Neural cell (in vitro differentiated cells): ENCODE measurements around the gene IRF9. TPM values are rescaled to one million over a fixed set of nuclear protein-coding genes. Genes with fewer than 3 reads are reported as not detected.

Source experiments
- H2AFZ ChIP-seq: fragments of 200-600, 300-800 bp; sonication (generic), shearing (Covaris generic); 2 replicates; pipeline ENCODE4 v1.6.0; 2014; ENCODE audit warnings: low read depth, mild to moderate bottlenecking, antibody characterized with exemption, low read length, moderate library complexity
- H3F3A ChIP-seq: fragments of 200-600 bp; shearing (Covaris generic); 2 replicates; pipeline ENCODE4 v1.6.1; 2016; ENCODE audit warnings: mild to moderate bottlenecking, moderate library complexity, mixed read lengths, antibody characterized with exemption, low read length; ENCODE audit not compliant: insufficient read depth, poor library complexity, severe bottlenecking
- H3K27ac ChIP-seq: fragments of 200-600, 300-800 bp; sonication (generic), shearing (Covaris generic); 2 replicates; pipeline ENCODE4 v1.5.1; 2014; ENCODE audit warnings: mild to moderate bottlenecking, low read length, moderate library complexity
- H3K27me3 ChIP-seq: fragments of 300-800, 200-600 bp; sonication (generic), shearing (Covaris generic); 2 replicates; pipeline ENCODE4 v1.6.0; 2014; ENCODE audit warnings: mild to moderate bottlenecking, low read depth, low read length, moderate library complexity; ENCODE audit not compliant: insufficient read depth
- H3K36me3 ChIP-seq: fragments of 300-800, 200-600 bp; sonication (generic), shearing (Covaris generic); 2 replicates; pipeline ENCODE4 v1.5.1; 2014; ENCODE audit warnings: mild to moderate bottlenecking, antibody characterized with exemption, low read length, moderate library complexity; ENCODE audit not compliant: insufficient read depth
- H3K4me2 ChIP-seq: fragments of 300-800, 200-600 bp; sonication (generic), shearing (Covaris generic); 2 replicates; pipeline ENCODE4 v1.6.0; 2014; ENCODE audit warnings: mild to moderate bottlenecking, low read length
- H3K4me3 ChIP-seq: fragments of 300-800, 200-600 bp; sonication (generic), shearing (Covaris generic); 2 replicates; pipeline ENCODE4 v1.5.1; 2014; ENCODE audit warnings: mild to moderate bottlenecking, low read length, moderate library complexity
- H3K79me2 ChIP-seq: fragments of 200-600 bp; shearing (Covaris generic); replicated peaks from 2 replicates; pipeline ENCODE4 v1.6.0; 2014; ENCODE audit warnings: mild to moderate bottlenecking, low read length, moderate library complexity; ENCODE audit not compliant: insufficient read depth
- H3K9ac ChIP-seq: fragments of 300-800, 200-600 bp; sonication (generic), shearing (Covaris generic); 2 replicates; pipeline ENCODE4 v1.6.1; 2016; ENCODE audit warnings: mild to moderate bottlenecking, low read length, mixed read lengths
- H3K9me2 ChIP-seq: fragments of 200-600 bp; shearing (Covaris generic); 2 replicates; pipeline ENCODE4 v1.6.1; 2016; ENCODE audit warnings: mild to moderate bottlenecking, low read length, mixed read lengths; ENCODE audit not compliant: insufficient read depth
- H3K9me3 ChIP-seq: fragments of 200-600, 300-800 bp; sonication (generic), shearing (Covaris generic); 2 replicates; pipeline ENCODE4 v1.6.1; 2016; ENCODE audit warnings: mild to moderate bottlenecking, mixed run types, low read length, moderate library complexity, mixed read lengths
- H4K20me1 ChIP-seq: fragments of 200-600 bp; shearing (Covaris generic); 2 replicates; pipeline ENCODE4 v1.6.1; 2016; ENCODE audit warnings: mild to moderate bottlenecking, mixed run types; ENCODE audit not compliant: insufficient read depth
- EP300 ChIP-seq: fragments of 450-650 bp; conservative IDR thresholded peaks from 2 replicates; pipeline ENCODE4 v1.6.1; 2014; ENCODE audit warnings: antibody characterized with exemption, mild to moderate bottlenecking, moderate library complexity; ENCODE audit not compliant: poor library complexity, severe bottlenecking
- EZH2 ChIP-seq: fragments of 200-600, 300-800 bp; shearing (Covaris generic), sonication (generic); IDR thresholded peaks from 2 replicates; pipeline ENCODE4 v1.6.1; 2014; ENCODE audit warnings: antibody characterized with exemption, low read length, borderline replicate concordance, mild to moderate bottlenecking; ENCODE audit not compliant: insufficient read depth, poor library complexity, severe bottlenecking
- MXI1 ChIP-seq: fragments of 450-650 bp; conservative IDR thresholded peaks from 2 replicates; pipeline ENCODE4 v1.6.1; 2014; ENCODE audit warnings: antibody characterized with exemption, mild to moderate bottlenecking; ENCODE audit not compliant: poor library complexity, severe bottlenecking
- POLR2AphosphoS5 ChIP-seq: IDR thresholded peaks from 2 replicates; pipeline ENCODE4 v1.6.1; 2012
- RAD21 ChIP-seq: fragments of 450-650 bp; conservative IDR thresholded peaks from 2 replicates; pipeline ENCODE4 v1.6.1; 2014; ENCODE audit warnings: antibody characterized with exemption, mild to moderate bottlenecking, moderate library complexity
- REST ChIP-seq: IDR thresholded peaks from 2 replicates; pipeline ENCODE4 v1.6.1; 2012; ENCODE audit warnings: borderline replicate concordance
- SMC3 ChIP-seq: fragments of 450-650 bp; conservative IDR thresholded peaks from 2 replicates; pipeline ENCODE4 v1.6.1; 2014; ENCODE audit warnings: antibody characterized with exemption, mild to moderate bottlenecking, moderate library complexity; ENCODE audit not compliant: poor library complexity
- TAF1 ChIP-seq: IDR thresholded peaks from 2 replicates; pipeline ENCODE4 v1.6.1; 2012; ENCODE audit warnings: low read depth
- polyA plus RNA-seq: library from polyadenylated mRNA; depleted of rRNA; stranded (reverse); fragments of >200 nt; gene quantifications from 2 replicates; pipeline ENCODE4 v1.2.3, GENCODE V29; 2014
- TF ChIP-seq, protein P1 (sequence below): fragments of 450-650 bp; IDR thresholded peaks from 2 replicates; pipeline ENCODE4 v1.5.1; 2014; ENCODE audit warnings: antibody characterized with exemption, mild to moderate bottlenecking, moderate library complexity; ENCODE audit not compliant: poor library complexity, severe bottlenecking

The IRF9 gene
- polyA plus RNA-seq, 1 donor from 2014 or later, result 19.6 TPM

GRCh38 chr14:24211311-24211710 is 50.2 kb downstream of the IRF9 start:
- no peaks in the 10 kb centered on the region for H3K27me3 ChIP-seq
- H2AFZ ChIP-seq, result no peak overlapping the region
- TF ChIP-seq, protein P1, sequence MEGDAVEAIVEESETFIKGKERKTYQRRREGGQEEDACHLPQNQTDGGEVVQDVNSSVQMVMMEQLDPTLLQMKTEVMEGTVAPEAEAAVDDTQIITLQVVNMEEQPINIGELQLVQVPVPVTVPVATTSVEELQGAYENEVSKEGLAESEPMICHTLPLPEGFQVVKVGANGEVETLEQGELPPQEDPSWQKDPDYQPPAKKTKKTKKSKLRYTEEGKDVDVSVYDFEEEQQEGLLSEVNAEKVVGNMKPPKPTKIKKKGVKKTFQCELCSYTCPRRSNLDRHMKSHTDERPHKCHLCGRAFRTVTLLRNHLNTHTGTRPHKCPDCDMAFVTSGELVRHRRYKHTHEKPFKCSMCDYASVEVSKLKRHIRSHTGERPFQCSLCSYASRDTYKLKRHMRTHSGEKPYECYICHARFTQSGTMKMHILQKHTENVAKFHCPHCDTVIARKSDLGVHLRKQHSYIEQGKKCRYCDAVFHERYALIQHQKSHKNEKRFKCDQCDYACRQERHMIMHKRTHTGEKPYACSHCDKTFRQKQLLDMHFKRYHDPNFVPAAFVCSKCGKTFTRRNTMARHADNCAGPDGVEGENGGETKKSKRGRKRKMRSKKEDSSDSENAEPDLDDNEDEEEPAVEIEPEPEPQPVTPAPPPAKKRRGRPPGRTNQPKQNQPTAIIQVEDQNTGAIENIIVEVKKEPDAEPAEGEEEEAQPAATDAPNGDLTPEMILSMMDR, result no peak
- TF ChIP-seq REST, result no peak
- no peak for TF ChIP-seq EZH2
- TF ChIP-seq RAD21, result no peak
- no peak for TF ChIP-seq EP300
- no peak for TF ChIP-seq TAF1
- TF ChIP-seq MXI1, result no peak
- TF ChIP-seq SMC3, result no peak
- no peak for TF ChIP-seq POLR2AphosphoS5
- H3K4me3 ChIP-seq, result no peak overlapping the region
- H3K27ac ChIP-seq, result no peak overlapping the region
- no peaks in the 10 kb centered on the region for H3K9me3 ChIP-seq
- H3K79me2 ChIP-seq, result peaks cover 2% of the 10 kb centered on the region
- H3K4me2 ChIP-seq, result no peak overlapping the region
- no peaks in the 10 kb centered on the region for H3K36me3 ChIP-seq
- H4K20me1 ChIP-seq, result no peaks in the 10 kb centered on the region
- no peaks in the 10 kb centered on the region for H3F3A ChIP-seq
- H3K9ac ChIP-seq, result no peak overlapping the region
- no peaks in the 10 kb centered on the region for H3K9me2 ChIP-seq

- Histone ChIP-seq H3K36me3 (no peaks in the 10 kb centered on the region), H3K79me2 (peaks cover 2% of the 10 kb centered on the region), H3K9me2 (no peaks in the 10 kb centered on the region), H3K4me3 (peak within 1 kb of the TSS; percentile 86), H3K27me3 (no peaks in the 10 kb centered on the region), H3F3A (no peaks in the 10 kb centered on the region), H3K4me2 (peak within 1 kb of the TSS; percentile 41), H2AFZ (peak within 1 kb of the TSS; percentile 52), H4K20me1 (no peaks in the 10 kb centered on the region), H3K27ac (peak within 1 kb of the TSS; percentile 92), H3K9me3 (no peaks in the 10 kb centered on the region), H3K9ac (peak within 1 kb of the TSS; percentile 88)
- TF ChIP-seq REST (no peak), EP300 (peak; percentile 54), TAF1 (peak; percentile 65), POLR2AphosphoS5 (peak; percentile 98), SMC3 (no peak), MXI1 (peak; percentile 86), RAD21 (peak; percentile 32), EZH2 (no peak)
- TF ChIP-seq, protein P1, result peak; percentile 40
Measured at GRCh38 chr14:24212924-24213865, 52.1 kb downstream of the IRF9 start, which contains the start of gene CHMP4A. CHMP4A (minus strand) TSS chr14:24213488; CDS start chr14:24213439, 49 bp downstream.
